Occipital lobe (tissue), 2 donors: ENCODE data around the gene ATN1. TPM values are rescaled to one million over a fixed set of nuclear protein-coding genes. Genes with fewer than 3 reads are reported as not detected.
A peak's percentile ranks its signal among the peaks of the same experiment; 100 is the strongest.

Experiments
- DNase-seq: peaks from one replicate; lab custom pipeline; 2025; lab: John Stamatoyannopoulos, UW
- total RNA-seq: library from RNA; depleted of rRNA; stranded (reverse); fragments of >200 nt; gene quantifications from one replicate; pipeline ENCODE4 v1.2.3, GENCODE V29; 2014

Gene ATN1
- total RNA-seq, 1 donor from 2014 or later = 9.2 TPM

DNA sequence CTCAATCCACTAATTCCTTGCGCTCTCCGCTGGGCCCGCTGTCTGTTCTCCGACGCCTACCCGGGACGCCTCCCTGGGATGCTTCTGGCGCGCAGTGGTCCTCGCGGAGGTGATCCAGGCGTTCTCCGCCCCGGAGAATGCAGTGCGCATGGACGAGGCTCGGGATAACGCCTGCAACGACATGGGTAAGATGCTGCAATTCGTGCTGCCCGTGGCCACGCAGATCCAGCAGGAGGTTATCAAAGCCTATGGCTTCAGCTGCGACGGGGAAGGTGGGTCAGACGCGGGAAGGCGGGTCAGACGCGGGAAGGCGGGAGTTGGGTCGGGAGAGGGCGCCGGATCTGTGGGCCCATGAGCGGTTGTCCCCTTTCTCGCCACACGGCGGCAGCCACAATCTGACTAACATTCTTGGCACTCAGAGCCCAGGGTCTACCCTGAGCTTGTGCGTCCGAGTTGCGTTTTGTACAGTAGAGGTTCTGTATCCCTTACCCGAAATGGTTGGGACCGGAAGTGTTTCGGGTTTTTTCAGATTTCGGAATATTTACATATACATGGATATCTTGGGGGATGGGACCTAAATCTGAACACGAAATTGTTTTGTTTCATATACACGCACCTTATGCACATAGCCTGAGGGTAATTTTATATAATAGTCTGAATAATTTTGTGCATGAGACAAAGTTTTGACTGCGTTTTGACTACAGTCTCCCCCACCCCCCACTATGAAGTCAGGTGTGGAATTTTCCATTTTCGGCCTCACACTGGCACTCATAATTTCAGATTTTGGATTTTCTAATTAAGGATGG lies 16.8 kb downstream of the ATN1 start:
- peak; percentile 85 for DNase-seq

DNA sequence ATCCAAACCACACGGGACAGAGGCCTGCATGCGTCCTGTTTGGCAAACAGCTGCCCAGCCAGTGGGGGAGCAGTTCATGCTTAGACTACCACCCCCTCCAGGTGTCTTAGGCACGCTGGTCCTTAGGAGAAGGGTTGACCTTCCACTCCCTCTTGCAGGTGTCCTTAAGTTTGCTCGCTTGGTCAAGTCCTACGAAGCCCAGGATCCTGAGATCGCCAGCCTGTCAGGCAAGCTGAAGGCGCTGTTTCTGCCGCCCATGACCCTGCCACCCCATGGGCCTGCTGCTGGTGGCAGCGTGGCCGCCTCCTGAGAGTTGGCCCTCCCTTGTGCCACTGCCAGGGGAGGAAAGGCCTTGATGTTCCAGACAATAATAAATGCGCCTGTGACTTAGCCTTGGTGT lies 17.9 kb downstream of the ATN1 start:
- no peak for DNase-seq

DNA sequence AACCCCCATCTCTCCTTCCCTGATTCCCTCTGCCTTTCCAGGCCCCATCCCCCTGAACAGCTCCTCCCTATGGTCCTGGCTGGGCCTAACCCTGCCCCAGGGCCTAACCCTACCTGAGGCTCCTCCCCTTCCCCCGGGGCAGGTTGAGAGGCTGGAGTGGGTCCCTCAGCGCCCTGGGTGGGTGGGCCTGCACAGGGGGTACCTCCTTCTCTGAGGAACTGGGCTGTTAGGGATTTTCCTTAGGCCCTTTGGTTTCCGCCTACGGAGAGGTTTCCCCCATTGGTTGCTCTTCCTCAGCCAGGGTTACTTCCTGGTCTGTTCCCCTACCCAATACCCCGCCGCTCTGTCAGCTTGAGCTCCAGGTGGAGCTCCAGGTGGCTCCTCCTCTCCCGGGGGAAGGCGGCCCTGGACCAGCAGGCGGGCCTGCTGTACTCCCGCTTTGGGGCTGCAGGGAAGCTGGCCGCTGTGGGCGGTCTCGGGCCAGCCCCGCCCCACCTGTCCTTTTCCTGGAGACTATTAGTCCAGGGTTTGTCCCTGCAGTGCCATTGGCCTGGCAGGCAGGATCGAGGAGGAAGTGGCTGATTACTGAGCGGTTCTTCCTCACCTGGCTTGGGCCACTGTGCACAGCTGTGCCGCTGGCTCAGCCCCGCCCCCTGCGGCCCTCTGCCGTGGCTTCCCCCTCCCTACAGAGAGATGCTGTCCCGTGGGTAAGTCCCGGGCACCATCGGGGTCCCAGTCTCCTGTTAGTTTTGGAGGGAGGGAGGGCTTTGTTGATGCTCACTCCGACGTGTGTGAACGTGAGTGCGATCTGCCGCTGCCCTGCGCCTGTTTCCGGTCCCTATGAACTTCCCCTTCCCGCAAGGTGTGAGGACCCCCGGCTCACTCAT lies 18.5 kb downstream of the ATN1 start:
- no peak for DNase-seq

- DNase-seq = no peak
Observed at GRCh38 chr12:6946920-6947374, 19.2 kb downstream of the ATN1 start.

DNA sequence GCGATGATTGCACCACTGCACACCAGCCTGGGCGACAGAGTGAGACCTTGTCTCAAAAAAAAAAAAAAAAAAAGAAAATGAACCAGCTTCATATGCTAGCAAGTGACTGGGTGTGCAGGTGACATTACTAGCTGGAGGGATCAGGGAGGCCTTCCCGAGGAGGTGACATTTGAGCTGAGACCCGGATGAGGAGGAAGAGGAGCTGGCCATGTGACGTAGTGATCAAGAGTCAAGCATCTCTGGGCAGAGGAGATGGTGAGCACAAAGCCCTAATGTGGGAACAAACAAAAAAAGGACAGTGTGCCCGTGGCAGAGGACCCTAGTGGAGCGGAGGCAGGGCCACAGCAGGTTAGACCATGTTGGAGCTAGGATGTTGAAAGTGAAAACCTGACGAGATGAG lies 19.9 kb downstream of the ATN1 start:
- DNase-seq = no peak

DNA sequence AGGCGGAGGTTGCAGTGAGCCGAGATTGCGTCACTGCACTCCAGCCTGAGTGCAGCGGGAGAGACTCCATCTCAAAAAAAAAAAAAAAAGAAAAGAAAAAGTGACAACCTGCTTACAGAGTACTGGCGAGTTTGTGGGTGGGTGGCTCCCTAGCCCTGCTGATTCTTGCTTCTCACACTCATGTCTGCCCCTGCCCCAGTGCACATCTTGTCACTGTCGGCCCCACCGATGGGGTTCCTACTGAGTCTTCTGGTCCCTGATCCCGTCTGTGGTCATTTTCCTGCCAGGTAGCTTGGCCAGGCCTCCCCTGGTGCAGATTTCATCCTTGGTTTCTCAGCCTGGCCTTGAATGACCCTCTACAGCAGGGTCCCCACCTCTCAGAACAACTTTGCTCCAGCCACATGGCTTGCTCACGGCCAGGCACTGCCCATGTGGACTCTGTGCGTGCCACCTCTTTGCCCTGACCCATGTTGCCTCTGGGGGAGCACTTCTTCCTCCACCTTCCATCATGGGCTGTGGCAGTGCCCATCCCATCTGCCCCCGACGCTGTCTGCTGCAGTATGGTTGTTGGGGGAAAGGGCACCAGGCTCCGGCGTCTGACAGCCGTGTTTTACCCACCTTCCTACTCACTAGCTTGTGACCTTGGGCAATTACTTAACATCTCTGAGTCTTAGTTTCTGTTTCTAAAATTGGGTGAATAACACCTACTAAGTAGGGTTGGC lies 21.3 kb downstream of the ATN1 start:
- no peak for DNase-seq

DNA sequence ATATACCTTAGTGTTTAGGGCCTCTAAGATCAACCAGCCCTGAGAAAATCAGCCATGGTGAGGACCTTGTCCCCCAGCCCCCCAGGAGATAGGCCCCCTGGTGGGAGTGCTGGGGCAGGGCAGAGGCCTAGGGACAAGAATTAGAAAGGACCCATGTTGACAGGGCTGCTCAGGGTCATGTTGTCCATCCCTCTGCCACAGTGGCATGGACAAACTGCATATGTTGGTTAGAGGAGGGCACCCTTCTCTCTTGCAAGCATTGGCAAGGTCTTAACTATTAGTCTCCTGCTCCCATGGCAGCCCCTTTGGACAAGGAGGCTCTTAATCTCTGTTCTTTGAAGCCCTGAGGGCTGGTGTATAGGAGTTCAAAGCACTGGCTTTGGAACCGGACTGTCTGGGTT lies 22.6 kb downstream of the ATN1 start:
- no peak for DNase-seq

- no peak for DNase-seq
Observed at GRCh38 chr12:6950811-6951540, 23.2 kb downstream of the ATN1 start, which contains the start of gene PTPN6. Gene PTPN6, plus strand, starts transcription at chr12:6951356. Its CDS starts 157 bp downstream, at chr12:6951513.

- no peak for DNase-seq
Observed at GRCh38 chr12:6951551-6952120, 23.9 kb downstream of the ATN1 start.

DNA sequence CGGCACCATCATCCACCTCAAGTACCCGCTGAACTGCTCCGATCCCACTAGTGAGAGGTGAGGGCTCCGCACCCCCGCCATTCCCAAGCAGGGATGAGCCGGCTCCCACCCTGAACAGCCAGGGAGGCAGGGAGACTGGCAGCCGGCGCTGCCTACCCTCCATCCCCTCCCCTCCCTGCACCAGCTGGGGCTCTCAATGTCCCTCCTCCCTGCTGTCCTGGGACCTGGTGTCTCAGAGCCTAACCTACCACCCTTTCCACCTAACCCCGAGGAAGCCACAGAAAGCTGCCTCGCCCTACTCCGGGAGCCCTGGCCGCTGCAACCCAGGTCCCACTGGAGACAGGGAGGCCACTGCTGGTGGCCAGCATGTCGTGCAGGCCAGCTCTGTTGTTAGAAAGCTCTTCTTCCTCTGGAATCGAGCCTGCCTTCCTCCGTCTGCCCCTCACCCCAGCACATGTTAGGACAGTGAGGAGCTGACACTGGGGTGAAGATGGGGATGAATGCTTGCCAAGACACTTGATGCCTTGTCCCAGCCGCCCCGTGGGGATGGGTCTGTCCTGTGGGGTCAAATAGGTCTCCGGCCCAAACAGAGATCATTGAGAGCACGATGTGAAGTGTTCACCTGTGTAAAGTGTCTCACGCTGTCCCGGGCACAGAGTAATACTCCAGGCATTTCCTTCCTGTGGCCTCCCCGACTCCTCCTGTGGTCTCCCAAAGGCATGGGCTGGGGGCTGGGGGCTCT lies 24.5 kb downstream of the ATN1 start:
- no peak for DNase-seq

DNA sequence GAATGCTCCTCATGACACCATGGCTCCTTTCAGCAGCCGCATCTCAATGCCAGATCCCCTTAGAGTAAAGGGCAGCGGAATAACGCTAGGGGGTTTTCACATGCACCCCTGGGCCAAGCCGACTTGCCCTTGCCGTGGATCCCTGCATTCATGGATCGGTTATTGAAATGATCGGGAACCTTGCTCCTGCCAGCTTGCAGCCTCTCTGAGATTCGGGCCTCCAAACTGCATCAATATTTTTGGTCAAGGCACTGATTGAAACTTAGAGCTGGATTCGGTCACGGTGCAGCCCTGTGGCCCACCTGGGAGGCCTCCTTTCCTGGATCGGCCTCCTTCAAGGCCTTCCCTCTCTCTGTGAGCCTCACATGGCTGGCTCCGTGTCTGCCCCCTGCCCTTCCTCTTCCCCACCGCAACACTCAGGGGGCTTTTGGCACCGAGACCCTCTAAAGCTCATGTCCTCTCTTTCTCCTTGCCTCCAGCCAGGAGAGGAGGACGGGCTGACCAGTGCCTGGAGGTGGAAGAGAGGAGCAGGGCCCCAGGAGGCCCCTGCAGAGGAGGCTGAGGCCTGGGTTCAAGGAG lies 25.2 kb downstream of the ATN1 start:
- DNase-seq = no peak

DNA sequence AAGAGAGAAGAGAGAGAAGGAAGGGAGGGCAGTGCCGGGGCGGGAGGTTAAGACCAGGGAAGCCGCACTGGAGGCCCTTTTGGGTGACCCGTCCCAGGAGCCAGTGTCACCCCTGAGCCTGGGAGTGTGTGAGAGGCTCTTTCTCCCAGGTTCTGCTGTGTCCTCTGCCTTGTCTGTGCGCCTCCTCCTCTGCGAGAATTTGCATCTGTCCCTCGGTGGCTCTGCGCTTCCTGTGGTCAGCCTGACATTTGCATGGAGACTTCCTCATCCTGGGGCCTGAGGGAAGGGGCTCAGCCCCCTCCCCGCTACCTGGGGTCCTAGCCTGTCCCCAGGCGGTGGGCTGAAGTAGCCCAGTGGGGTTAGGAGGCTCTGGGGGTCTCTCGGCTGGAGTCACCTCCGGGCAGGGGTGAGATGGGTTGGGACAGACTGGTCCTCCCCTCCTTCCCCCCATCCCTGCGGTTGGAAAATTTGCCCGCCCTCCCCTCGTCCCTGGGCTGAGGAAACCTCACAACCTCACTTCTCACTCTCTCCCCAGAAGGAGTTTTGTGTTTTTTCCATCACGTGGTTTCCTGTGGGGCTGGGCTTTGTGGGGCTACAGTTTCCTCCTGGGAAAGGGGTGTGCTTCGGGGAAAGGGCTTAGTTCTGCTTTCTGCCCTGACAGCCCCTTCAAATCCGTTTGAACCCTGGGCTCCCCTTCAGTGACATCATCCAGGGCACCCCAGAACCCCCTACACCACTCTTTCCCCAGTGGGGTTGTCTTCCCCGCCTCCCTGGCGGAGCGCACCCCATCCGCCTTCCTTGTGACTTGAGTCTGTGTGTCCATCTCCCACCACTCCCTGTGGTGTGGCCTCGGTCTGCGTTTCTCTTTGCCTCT lies 25.9 kb downstream of the ATN1 start:
- no peak for DNase-seq

DNA sequence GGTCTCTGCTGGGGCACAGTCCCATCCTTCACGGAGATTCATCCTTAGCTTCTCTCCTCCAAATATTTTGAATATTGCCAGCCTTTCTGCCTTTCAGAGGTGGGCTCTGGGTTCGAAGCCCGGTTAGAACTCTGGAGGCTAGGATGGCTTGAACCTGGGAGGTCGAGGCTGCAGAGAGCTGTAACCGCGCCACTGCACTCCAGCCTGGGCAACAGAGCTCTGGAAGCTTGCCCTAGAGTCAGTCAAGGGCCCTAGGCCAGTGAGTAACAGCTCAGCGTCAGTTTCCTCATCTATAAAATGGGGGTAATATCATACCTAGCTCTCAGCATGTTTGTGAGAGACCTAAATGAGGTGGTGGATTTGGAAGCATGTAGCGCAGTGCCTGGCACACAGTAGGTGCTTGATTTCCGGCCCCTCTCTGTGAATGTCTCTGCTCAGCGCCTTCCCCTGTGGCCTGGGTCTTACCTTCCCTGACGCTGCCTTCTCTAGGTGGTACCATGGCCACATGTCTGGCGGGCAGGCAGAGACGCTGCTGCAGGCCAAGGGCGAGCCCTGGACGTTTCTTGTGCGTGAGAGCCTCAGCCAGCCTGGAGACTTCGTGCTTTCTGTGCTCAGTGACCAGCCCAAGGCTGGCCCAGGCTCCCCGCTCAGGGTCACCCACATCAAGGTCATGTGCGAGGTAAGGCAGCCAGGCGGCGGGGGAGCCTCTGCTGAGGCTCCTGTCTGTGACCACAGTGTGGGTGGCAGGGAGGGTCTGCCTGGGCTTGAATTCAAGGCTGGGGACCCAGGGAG lies 26.8 kb downstream of the ATN1 start:
- no peak for DNase-seq

GRCh38 chr12:6955108-6956020 lies 27.6 kb downstream of the ATN1 start:
- DNase-seq = no peak

DNA sequence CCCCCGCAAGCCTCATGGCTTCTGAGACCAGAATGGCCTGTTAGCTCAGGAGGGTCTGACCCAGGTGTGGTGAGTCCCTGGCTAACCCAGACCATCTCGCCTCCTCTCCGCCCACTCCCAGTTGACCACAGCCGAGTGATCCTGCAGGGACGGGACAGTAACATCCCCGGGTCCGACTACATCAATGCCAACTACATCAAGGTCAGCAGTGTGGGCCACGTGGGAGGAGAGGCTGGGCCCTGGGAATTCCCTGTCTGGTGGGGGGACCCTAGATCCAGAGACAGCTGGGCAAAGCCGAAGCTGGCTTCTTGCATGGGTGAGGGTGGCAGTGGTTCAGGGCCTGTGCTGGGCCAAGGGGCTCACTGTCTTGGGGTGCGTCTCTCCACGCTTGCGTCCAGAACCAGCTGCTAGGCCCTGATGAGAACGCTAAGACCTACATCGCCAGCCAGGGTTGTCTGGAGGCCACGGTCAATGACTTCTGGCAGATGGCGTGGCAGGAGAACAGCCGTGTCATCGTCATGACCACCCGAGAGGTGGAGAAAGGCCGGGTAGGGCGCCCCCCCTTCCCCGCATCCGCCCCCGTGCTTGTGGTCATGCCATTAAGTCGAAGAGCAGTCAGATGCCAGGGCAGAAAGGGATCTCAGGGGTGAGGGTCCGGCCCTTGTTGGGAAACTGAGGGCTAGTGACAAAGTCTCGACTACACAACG lies 28.4 kb downstream of the ATN1 start:
- DNase-seq = no peak

DNA sequence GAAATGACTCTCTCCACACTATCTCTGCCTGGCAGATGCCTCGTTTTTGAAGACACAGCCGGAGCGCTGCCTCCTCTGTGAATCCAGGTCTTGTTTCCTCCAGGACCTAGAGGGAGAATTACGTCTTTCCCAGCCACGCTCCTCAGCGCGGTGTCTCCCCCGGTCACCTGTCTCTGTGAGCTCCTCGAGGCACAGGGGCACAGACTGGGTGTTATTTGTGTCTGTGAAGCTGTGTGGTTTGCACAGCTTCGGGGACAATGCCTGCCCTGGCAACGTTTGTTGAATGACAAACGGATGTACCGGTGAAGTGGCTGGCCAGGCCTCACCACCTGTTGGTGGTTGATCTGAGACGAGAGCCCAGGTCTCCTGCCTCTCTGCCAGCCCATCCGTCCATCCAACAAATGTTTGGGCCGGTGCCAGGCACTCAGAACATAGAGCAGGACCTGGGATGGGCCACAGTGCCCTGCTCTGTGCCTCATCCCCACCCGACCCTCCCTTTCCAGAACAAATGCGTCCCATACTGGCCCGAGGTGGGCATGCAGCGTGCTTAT lies 29.5 kb downstream of the ATN1 start:
- no peak for DNase-seq
